Natural killer cell (primary cell): ENCODE measurements around the gene PABPC1L2B. TPM values are rescaled to one million over a fixed set of nuclear protein-coding genes. Genes with fewer than 3 reads are reported as not detected.
"Not testable (repeated sequence)": the region's sequence is repeated elsewhere in the genome, so short reads cannot be mapped to it uniquely, and the experiment has no call there.

ENCODE experiments used
- ATAC-seq, 3 donors: fragments of 150-1000 bp in 2 of 3; fragments of 200-7000 bp in 1 of 3; cut with Tn5 transposase; 1 replicate in 1 of 3; 2 replicates in 2 of 3; pipeline ENCODE4 v1.10.0; 2021; ENCODE audit warnings: mild to moderate bottlenecking in 2 of 3, moderate library complexity in 2 of 3
- DNase-seq, 2 donors: peaks; one replicate each; pipeline versions ENCODE4 v3.0.0 to v3.0.0-alpha.2; 2013 to 2021; ENCODE audit warnings: mixed read lengths in 1 of 2
- H3K27ac ChIP-seq: one replicate; pipeline ENCODE4 v1.5.1; 2013; ENCODE audit warnings: mild to moderate bottlenecking, low read length
- H3K27me3 ChIP-seq: one replicate; pipeline ENCODE4 v1.6.1; 2013; ENCODE audit warnings: low read length; ENCODE audit not compliant: control insufficient read depth, insufficient read depth
- H3K36me3 ChIP-seq: one replicate; pipeline ENCODE4 v1.6.1; 2013; ENCODE audit warnings: low read length; ENCODE audit not compliant: control insufficient read depth, insufficient read depth
- H3K4me1 ChIP-seq: one replicate; pipeline ENCODE4 v1.6.1; 2013; ENCODE audit warnings: low read length; ENCODE audit not compliant: control insufficient read depth, insufficient read depth
- H3K4me3 ChIP-seq: one replicate; pipeline ENCODE4 v1.5.1; 2013; ENCODE audit warnings: low read length
- H3K9me3 ChIP-seq: one replicate; pipeline ENCODE4 v1.6.1; 2013; ENCODE audit warnings: low read length; ENCODE audit not compliant: control insufficient read depth, insufficient read depth
- H3K27ac Mint-ChIP-seq, 2 donors: one replicate each; pipeline ENCODE4 v1.8.0; 2022; ENCODE audit warnings: mild to moderate bottlenecking in 2 of 2, mixed read lengths in 2 of 2, moderate library complexity in 1 of 2
- H3K27me3 Mint-ChIP-seq, 2 donors: one replicate each; pipeline ENCODE4 v1.8.0; 2022; ENCODE audit warnings: low read depth in 2 of 2, mixed read lengths in 2 of 2
- H3K36me3 Mint-ChIP-seq: one replicate; pipeline ENCODE4 v1.8.0; 2022; ENCODE audit warnings: mixed read lengths
- H3K4me1 Mint-ChIP-seq, 2 donors: one replicate each; pipeline ENCODE4 v1.8.0; 2022; ENCODE audit warnings: mixed read lengths in 2 of 2
- H3K4me3 Mint-ChIP-seq: one replicate; pipeline ENCODE4 v1.8.0; 2022; ENCODE audit warnings: mild to moderate bottlenecking, moderate library complexity, mixed read lengths
- H3K9me3 Mint-ChIP-seq, 2 donors: one replicate each; pipeline ENCODE4 v1.8.0; 2022; ENCODE audit warnings: mixed read lengths in 2 of 2
- CTCF ChIP-seq: fragments of 200-600 bp; IDR thresholded peaks from one replicate; pipeline ENCODE4 v1.8.0; 2022; ENCODE audit warnings: antibody characterized with exemption
- WGBS: methylation state at CpG from one replicate; pipeline ENCODE4 v1.1.7; 2013; ENCODE audit warnings: missing lambda C conversion rate; ENCODE audit not compliant: insufficient coverage; 5-methylcytosine and 5-hydroxymethylcytosine counted together
- intact Hi-C: fragments of 100-400 bp; cut with micrococcal nuclease; formaldehyde crosslinking; loops from one replicate; pipeline ENCODE4 v1.14.2; 2022
- total RNA-seq, 4 donors: library from RNA; stranded (reverse); fragments of 120-200 nt in 1 of 4; gene quantifications; one replicate each; pipeline versions ENCODE4 v1.2.3 to v1.2.4, GENCODE V29; 2013 to 2022

Gene PABPC1L2B
- total RNA-seq, 3 donors from 2014 or later (not counting 1 experiment from before 2014, with no cell fraction given), result not detected

DNA sequence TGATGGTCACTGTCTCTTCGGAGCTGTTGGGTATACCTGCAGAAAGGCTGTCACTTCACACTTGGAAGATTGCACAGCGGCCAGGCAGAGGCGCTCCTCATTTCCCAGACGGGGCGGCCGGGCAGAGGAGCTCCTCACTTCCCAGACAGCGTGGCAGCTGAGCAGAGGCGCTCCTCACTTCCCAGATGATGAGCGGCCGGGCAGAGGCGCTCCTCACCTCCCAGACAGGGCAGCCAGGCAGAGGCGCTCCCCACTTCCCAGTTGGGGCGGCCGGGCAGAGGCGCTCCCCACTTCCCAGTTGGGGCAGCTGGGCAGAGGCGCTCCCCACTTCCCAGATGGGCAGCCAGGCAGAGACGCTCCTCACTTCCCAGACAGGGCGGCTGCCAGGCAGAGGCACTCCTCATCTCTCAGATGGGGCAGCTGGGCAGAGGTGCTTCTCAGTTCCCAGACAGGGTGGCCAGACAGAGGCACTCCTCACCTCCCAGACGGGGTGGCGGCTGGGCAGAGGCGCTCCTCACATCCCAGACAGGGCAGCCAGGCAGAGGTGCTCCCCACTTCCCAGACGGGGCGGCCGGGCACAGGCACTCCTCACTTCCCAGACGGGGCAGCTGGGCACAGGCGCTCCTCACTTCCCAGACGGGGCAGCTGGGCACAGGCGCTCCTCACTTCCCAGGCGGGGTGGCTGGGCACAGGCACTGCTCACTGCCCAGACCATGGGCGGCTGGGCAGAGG, 18.8 kb downstream of the PABPC1L2B start:
- no peak for TF ChIP-seq CTCF
- peaks cover 2 to 7% of the 10 kb centered on the region in 2 donors for H3K9me3 Mint-ChIP-seq
- Histone ChIP-seq H3K9me3 (no peaks in the 10 kb centered on the region), H3K27ac (no peak overlapping the region), H3K36me3 (no peaks in the 10 kb centered on the region), H3K27me3 (no peaks in the 10 kb centered on the region), H3K4me3 (no peak overlapping the region), H3K4me1 (no peaks in the 10 kb centered on the region)
- WGBS, result 93% methylated on average over 28 of the region's 30 CpGs
- DNase-seq, result no peak
- H3K27me3 Mint-ChIP-seq, result peaks cover 0 to 6% of the 10 kb centered on the region in 2 donors
- intact Hi-C loops, result no loop called here
- no peaks in the 10 kb centered on the region for H3K4me1 Mint-ChIP-seq
- no peak for ATAC-seq
- no peak overlapping the region for H3K27ac Mint-ChIP-seq
- H3K36me3 Mint-ChIP-seq, result no peaks in the 10 kb centered on the region
- no peak overlapping the region for H3K4me3 Mint-ChIP-seq

GRCh38 chrX:73022093-73022445, 19.3 kb downstream of the PABPC1L2B start:
- H3K4me3 ChIP-seq, H3K27me3 Mint-ChIP-seq, H3K9me3 ChIP-seq, H3K36me3 Mint-ChIP-seq, H3K27me3 ChIP-seq, H3K9me3 Mint-ChIP-seq, H3K27ac Mint-ChIP-seq, H3K36me3 ChIP-seq, H3K4me3 Mint-ChIP-seq, H3K4me1 Mint-ChIP-seq, H3K4me1 ChIP-seq, H3K27ac ChIP-seq, ATAC-seq, intact Hi-C loops, DNase-seq: not testable (repeated sequence)
- 98% methylated on average over 10 of the region's 12 CpGs for WGBS

GRCh38 chrX:73028876-73029275, 26.1 kb downstream of the PABPC1L2B start:
- 75% methylated on average over 1 of the region's 1 CpG for WGBS
- peaks cover 0 to 6% of the 10 kb centered on the region in 2 donors for H3K27me3 Mint-ChIP-seq
- intact Hi-C loops, result no loop called here

More at GRCh38 chrX:73028876-73029275, 26.1 kb downstream of the PABPC1L2B start:
- Mint-ChIP-seq H3K36me3 (no peaks in the 10 kb centered on the region), H3K4me3 (no peak overlapping the region), H3K9me3 (peaks cover 2 to 11% of the 10 kb centered on the region in 2 donors), H3K27ac (no peak overlapping the region), H3K4me1 (no peaks in the 10 kb centered on the region)
- no peak overlapping the region for H3K27ac ChIP-seq
- no peak for TF ChIP-seq CTCF
- no peaks in the 10 kb centered on the region for H3K9me3 ChIP-seq
- no peaks in the 10 kb centered on the region for H3K4me1 ChIP-seq
- no peak for ATAC-seq
- H3K4me3 ChIP-seq, result no peak overlapping the region
- H3K36me3 ChIP-seq, result no peaks in the 10 kb centered on the region
- no peaks in the 10 kb centered on the region for H3K27me3 ChIP-seq
- DNase-seq, result no peak

Other genes starting within 250 kb of the PABPC1L2B start
- gene DMRTC1B, start 226.0 kb upstream of the PABPC1L2B start, total RNA-seq, result under 1 TPM in 2 of 3 donors, not detected in 1; 0.33 to 0.91 TPM
- not detected for gene FAM236B, start 220.3 kb upstream of the PABPC1L2B start, total RNA-seq
- not detected for gene FAM236D, start 194.7 kb upstream of the PABPC1L2B start, total RNA-seq
- gene FAM236C, start 90.3 kb upstream of the PABPC1L2B start, total RNA-seq, result not detected
- gene FAM236A, start 64.7 kb upstream of the PABPC1L2B start, total RNA-seq, result not detected
- not detected for gene DMRTC1, start 59.1 kb upstream of the PABPC1L2B start, total RNA-seq
- not detected for gene PABPC1L2A, start 76.6 kb downstream of the PABPC1L2B start, total RNA-seq
- gene NAP1L2, start 211.9 kb downstream of the PABPC1L2B start, total RNA-seq, result 1 to 10 TPM; 3.1 to 5.4 (median 3.6) TPM